HG03060 (cell line): Measurements from ENCODE around the gene GRK5.

Source experiments
- ATAC-seq: cut with Tn5 transposase; IDR thresholded peaks from one replicate; pipeline ENCODE4 v1.9.1; 2021; ENCODE audit warnings: low read depth, moderate number of reproducible peaks; ENCODE audit not compliant: unreplicated experiment

GRK5 gene

GRCh38 chr10:119313644-119314043 lies 106.3 kb downstream of the GRK5 start:
- ATAC-seq: peak; percentile 50

- ATAC-seq: no peak
Observed at GRCh38 chr10:119314061-119314460, 106.7 kb downstream of the GRK5 start.

- no peak for ATAC-seq
Observed at GRCh38 chr10:119314486-119314885, 107.1 kb downstream of the GRK5 start.

- ATAC-seq: peak; percentile 35
Observed at GRCh38 chr10:119315128-119316001, 108.0 kb downstream of the GRK5 start.

- ATAC-seq: no peak
Observed at GRCh38 chr10:119316002-119316358, 108.6 kb downstream of the GRK5 start.

GRCh38 chr10:119316729-119317097 lies 109.3 kb downstream of the GRK5 start:
- ATAC-seq: no peak

- no peak for ATAC-seq
Observed at GRCh38 chr10:119318411-119319160, 111.2 kb downstream of the GRK5 start.

GRCh38 chr10:119319161-119319919 lies 112.0 kb downstream of the GRK5 start:
- no peak for ATAC-seq

GRCh38 chr10:119319920-119320258 lies 112.5 kb downstream of the GRK5 start:
- ATAC-seq: no peak

GRCh38 chr10:119320981-119321380 lies 113.6 kb downstream of the GRK5 start:
- no peak for ATAC-seq

- ATAC-seq: no peak
Observed at GRCh38 chr10:119323085-119324016, 116.0 kb downstream of the GRK5 start.

GRCh38 chr10:119325131-119325530 lies 117.8 kb downstream of the GRK5 start:
- ATAC-seq: no peak

- ATAC-seq: no peak
Observed at GRCh38 chr10:119326167-119326566, 118.8 kb downstream of the GRK5 start.

- ATAC-seq: no peak
Observed at GRCh38 chr10:119327096-119327745, 119.8 kb downstream of the GRK5 start.

GRCh38 chr10:119328223-119328622 lies 120.9 kb downstream of the GRK5 start:
- ATAC-seq: no peak

GRCh38 chr10:119330342-119330741 lies 123.0 kb downstream of the GRK5 start:
- no peak for ATAC-seq

- ATAC-seq: no peak
Observed at GRCh38 chr10:119331061-119331460, 123.7 kb downstream of the GRK5 start.

GRCh38 chr10:119333146-119333792 lies 125.9 kb downstream of the GRK5 start:
- no peak for ATAC-seq

GRCh38 chr10:119335671-119336353 lies 128.4 kb downstream of the GRK5 start:
- ATAC-seq: no peak
